Activated CD4-positive, alpha-beta T cell treated with anti-CD3 and anti-CD28 coated beads, Interleukin-2, amount 10 ng/mL, durations not matched to agents 7 days and 5 days (primary cell): ENCODE data around the gene PDXDC1. TPM values are rescaled to one million over a fixed set of nuclear protein-coding genes. Genes with fewer than 3 reads are reported as not detected.
A peak's percentile ranks its signal among the peaks of the same experiment; 100 is the strongest.
"Not testable (repeated sequence)": the region's sequence is repeated elsewhere in the genome, so short reads cannot be mapped to it uniquely, and the experiment has no call there.

Source experiments
- CTCF ChIA-PET: fragments of 350-600 bp; sonication (Branson Sonifier 250); formaldehyde crosslinking; loops from one replicate; lab custom pipeline; 2021; ENCODE audit warnings: antibody characterized with exemption; lab: Charles Lee
- POLR2A ChIA-PET: fragments of 350-600 bp; sonication (Branson Sonifier 250); formaldehyde crosslinking; loops from one replicate; lab custom pipeline; 2021; ENCODE audit warnings: antibody characterized with exemption; lab: Charles Lee
- DNase-seq: peaks from one replicate; pipeline ENCODE4 v3.0.0-alpha.2; 2020
- H3K27ac Mint-ChIP-seq: one replicate; pipeline ENCODE4 v1.8.0; 2021; ENCODE audit warnings: mild to moderate bottlenecking, moderate library complexity, mixed read lengths
- H3K27me3 Mint-ChIP-seq: one replicate; pipeline ENCODE4 v1.8.0; 2021; ENCODE audit warnings: mixed read lengths
- H3K36me3 Mint-ChIP-seq: one replicate; pipeline ENCODE4 v1.8.0; 2021; ENCODE audit warnings: low read depth, mixed read lengths
- H3K4me1 Mint-ChIP-seq: one replicate; pipeline ENCODE4 v1.8.0; 2021; ENCODE audit warnings: mixed read lengths
- H3K4me3 Mint-ChIP-seq: one replicate; pipeline ENCODE4 v1.8.0; 2021; ENCODE audit warnings: mild to moderate bottlenecking, moderate library complexity, mixed read lengths
- H3K9me3 Mint-ChIP-seq: one replicate; pipeline ENCODE4 v1.8.0; 2021; ENCODE audit warnings: mixed read lengths
- total RNA-seq, 2 experiments: library from RNA; stranded (reverse); gene quantifications; one replicate each; pipeline ENCODE4 v1.2.3, GENCODE V29; 2021

PDXDC1 gene
- total RNA-seq, 2 experiments from 2014 or later, result 49.2 to 53.3 TPM

DNA sequence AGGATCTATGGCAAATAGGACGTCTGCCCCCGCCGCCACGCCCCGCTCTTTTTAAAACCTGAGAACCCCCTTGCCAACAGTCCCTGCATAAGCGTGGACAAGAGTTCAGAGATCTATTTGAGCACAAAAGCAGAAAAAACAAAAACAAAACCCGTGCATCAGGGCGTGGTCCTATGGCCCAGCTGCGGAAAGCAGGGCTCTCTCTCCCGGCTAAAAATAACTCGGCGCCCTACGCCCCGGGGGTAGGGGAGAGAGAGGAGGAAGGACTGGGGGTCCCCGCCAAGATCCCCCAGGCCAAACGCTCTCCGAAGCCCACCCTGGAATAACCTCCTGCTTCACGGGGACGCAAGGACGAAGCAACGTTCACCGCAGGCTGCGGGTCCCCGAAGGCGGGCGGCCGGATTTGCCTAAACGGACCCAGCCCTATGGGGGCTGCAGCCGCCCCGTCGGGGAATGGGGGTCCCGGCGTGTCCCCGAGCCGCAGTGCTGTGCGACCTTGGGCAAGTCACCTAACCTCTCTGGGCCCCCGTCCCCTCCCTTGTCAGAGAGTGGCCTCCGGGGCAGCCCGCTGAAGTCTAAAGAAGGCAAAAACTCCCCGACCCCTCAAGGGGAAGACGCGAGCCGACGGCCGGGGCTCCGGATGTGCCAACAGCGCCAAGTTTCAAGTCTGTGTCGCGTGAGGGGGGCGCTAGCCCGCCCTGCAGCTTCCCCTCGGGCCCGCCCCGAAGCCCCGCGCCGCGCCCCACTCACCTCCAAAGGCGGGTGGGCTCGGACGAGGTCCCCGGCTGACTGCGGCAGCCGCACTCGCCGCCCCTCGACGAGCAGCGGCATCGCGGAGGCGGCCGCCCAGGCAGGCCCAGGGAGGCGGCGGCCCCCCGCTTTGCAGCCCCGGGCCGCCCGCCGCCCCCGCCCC is 80.6 kb downstream of the PDXDC1 start:
- H3K4me1 Mint-ChIP-seq, result peaks cover 20% of the 10 kb centered on the region
- H3K27ac Mint-ChIP-seq, result peak overlapping the region; percentile 87
- H3K36me3 Mint-ChIP-seq, result peaks cover 12% of the 10 kb centered on the region
- ChIA-PET POLR2A (no interaction called here), CTCF (interaction anchor here (1.0 kb wide), 1 partner anchor 19 kb away, joined by 3 read pairs; no protein-coding TSS in a partner anchor)
- peak overlapping the region; percentile 88 for H3K4me3 Mint-ChIP-seq
- peak; percentile 68 for DNase-seq
- H3K27me3 Mint-ChIP-seq, result no peaks in the 10 kb centered on the region
- H3K9me3 Mint-ChIP-seq, result no peaks in the 10 kb centered on the region

DNA sequence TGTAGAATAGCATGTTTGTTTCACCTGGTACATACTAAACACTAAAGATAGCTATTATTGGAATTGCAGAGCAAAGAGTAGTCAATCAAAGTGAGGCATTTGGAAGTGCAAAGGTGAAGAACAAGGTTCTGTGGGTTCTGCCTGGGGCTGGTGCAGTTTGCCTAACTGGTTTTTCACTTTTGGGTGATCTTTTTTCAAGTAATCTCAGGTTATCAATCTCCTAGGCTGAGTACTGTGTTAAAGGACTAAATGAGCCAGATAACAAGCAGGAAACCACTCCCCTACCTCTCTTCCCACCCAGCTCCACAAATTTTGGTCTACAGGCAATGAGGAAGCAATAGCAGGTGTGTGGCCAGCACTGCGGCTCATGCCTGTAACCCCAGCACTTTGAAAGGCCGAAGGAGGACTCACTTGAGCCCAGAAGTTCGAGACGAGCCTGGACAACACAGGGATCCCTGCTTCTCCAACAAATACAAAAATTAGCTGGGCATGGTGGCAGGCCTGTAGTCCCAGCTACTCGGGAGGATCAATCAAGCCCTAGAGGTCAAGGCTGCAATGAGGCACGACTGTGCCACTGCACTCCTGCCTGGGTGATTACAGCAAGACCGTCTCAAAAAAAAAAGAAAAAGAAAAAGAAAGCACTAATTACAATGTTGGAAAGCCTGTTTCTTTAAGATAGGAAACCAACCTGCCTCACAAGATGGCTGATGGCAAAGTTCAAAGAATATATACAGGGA is 83.0 kb downstream of the PDXDC1 start:
- no peaks in the 10 kb centered on the region for H3K27me3 Mint-ChIP-seq
- H3K4me3 Mint-ChIP-seq, result no peak overlapping the region
- no peak overlapping the region for H3K27ac Mint-ChIP-seq
- H3K9me3 Mint-ChIP-seq, result no peaks in the 10 kb centered on the region
- CTCF ChIA-PET, result interaction anchor here (0.7 kb wide), 1 partner anchor 11 kb away, joined by 3 read pairs; no protein-coding TSS in a partner anchor
- H3K36me3 Mint-ChIP-seq, result peaks cover 32% of the 10 kb centered on the region
- POLR2A ChIA-PET, result no interaction called here
- peaks cover 23% of the 10 kb centered on the region for H3K4me1 Mint-ChIP-seq
- DNase-seq, result no peak

DNA sequence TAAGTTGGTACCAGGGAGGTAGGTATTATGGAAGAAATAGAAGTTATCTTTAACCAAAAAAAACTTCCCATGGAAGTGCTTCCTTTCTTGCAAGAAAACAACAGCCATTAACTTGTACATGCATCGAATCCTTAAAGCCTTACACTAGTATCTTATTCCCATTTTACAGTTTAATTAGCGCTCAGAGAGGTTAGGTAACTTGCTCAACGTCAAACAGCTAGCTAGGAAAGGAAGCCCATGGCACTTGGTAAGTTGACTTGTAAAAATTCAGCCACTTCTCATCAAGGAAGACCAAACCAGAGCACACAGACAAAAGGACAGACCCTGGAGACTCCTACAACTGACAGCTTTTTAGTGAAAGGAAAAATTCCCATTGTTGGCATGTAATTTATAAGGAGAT is 84.5 kb downstream of the PDXDC1 start:
- no peaks in the 10 kb centered on the region for H3K27me3 Mint-ChIP-seq
- peaks cover 18% of the 10 kb centered on the region for H3K4me1 Mint-ChIP-seq
- H3K36me3 Mint-ChIP-seq, result peaks cover 37% of the 10 kb centered on the region
- DNase-seq, result no peak
- POLR2A ChIA-PET, result no interaction called here
- no peaks in the 10 kb centered on the region for H3K9me3 Mint-ChIP-seq
- H3K27ac Mint-ChIP-seq, result peak overlapping the region; percentile 71
- CTCF ChIA-PET, result no interaction called here
- no peak overlapping the region for H3K4me3 Mint-ChIP-seq

DNA sequence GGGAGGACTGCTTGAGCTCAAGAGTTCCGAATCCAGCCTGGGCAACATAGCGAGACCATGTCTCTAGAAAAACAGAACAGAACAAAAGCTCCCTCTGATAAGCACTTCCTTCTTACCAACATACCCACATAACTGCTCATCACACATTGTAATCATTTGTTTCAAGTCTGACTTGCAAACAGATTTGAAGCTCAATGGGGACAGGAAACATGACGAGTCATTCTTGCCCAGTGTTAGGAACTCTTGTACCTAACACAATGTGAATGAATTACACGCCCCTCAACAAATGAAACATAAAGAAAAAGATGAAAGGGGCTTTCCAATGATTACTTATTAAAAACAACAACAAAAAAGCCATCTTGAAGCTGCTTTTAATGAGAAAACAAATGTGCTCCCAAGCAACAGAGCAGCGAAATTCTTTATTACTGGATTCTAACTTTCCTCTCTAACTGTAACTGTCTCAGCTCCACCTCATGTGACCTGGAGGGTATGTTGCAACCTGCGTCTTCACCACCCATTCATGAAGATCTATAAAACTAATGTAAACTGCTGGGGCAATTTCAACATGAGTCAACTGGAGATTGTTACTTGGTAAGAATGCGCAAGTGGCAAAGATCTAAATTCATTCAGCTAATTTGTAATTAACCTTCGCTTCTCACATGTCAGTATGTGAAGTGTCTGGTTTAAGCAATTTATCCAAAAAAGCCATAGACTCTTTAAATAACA is 87.4 kb downstream of the PDXDC1 start:
- H3K27me3 Mint-ChIP-seq, H3K27ac Mint-ChIP-seq, H3K4me1 Mint-ChIP-seq, H3K9me3 Mint-ChIP-seq, DNase-seq, H3K4me3 Mint-ChIP-seq: not testable (repeated sequence)
- POLR2A ChIA-PET, result interaction anchor here (0.7 kb wide), 1 partner anchor 32 kb away, joined by 3 read pairs; no protein-coding TSS in a partner anchor
- peaks cover 43% of the 10 kb centered on the region for H3K36me3 Mint-ChIP-seq
- CTCF ChIA-PET, result interaction anchor here (0.6 to 0.9 kb wide), 2 partner anchors 12 to 1207 kb away, joined by 3 read pairs; no protein-coding TSS in a partner anchor

DNA sequence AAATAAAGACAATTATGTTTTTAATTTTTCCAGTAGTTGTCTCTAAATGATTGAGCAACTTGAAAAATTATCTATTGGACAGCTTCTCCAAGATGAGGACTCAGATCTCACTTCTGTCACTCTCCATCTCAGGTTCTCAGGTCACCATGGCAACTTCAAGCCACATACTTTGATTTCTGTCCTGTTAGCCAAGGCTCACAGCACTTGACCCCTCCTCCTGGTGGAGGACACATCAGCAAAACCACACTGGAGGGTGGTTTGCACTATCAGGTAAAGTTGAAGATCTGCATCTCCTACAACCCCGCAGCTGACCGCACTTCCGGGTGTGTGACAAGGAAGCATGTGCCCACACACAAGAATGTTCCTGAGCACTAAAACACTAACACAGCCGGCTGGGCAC is 91.1 kb downstream of the PDXDC1 start:
- H3K36me3 Mint-ChIP-seq, result peaks cover 37% of the 10 kb centered on the region
- H3K27ac Mint-ChIP-seq, CTCF ChIA-PET, DNase-seq, POLR2A ChIA-PET, H3K9me3 Mint-ChIP-seq, H3K4me3 Mint-ChIP-seq, H3K4me1 Mint-ChIP-seq, H3K27me3 Mint-ChIP-seq: not testable (repeated sequence)

DNA sequence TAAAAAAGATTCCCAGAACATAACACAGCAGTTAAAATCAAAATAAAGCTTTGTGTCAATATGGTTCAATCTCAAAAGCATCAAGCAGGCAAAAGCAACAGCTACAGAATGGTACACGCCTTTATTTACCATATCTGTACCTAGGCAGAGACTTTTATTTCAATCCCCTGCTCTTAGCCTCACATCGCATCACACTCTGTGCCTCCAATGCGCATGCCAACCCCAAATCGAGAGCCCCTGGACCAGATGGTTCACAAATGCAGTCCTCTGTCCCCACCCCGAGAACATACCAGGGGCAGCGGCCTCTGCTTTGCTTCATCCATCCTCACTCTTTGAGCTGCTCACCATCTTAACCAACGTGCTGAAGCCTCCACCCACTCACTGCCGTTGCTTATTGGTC is 91.9 kb downstream of the PDXDC1 start:
- H3K36me3 Mint-ChIP-seq, result peaks cover 31% of the 10 kb centered on the region
- H3K27me3 Mint-ChIP-seq, CTCF ChIA-PET, POLR2A ChIA-PET, H3K4me1 Mint-ChIP-seq, DNase-seq, H3K4me3 Mint-ChIP-seq, H3K9me3 Mint-ChIP-seq, H3K27ac Mint-ChIP-seq: not testable (repeated sequence)

DNA sequence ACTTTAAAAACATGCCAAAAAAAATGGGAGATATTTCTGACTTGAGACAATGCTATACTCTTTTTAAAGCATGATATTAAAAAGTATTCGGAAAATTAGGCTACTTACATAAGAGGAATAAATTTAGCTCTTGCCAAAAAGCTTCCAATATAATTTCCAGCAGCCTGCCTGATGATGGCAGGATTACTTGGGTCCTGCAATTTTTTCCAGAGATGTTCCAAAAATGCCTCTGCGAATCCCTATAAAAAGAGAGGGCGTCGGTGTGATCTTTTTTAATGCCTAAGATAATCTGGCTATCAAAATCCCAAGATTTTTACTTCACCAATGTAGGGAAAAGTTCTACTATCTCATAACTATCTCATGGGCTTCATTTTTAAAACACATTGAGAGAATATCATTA is 96.2 kb downstream of the PDXDC1 start:
- CTCF ChIA-PET, H3K4me1 Mint-ChIP-seq, H3K27me3 Mint-ChIP-seq, H3K27ac Mint-ChIP-seq, DNase-seq, H3K4me3 Mint-ChIP-seq, POLR2A ChIA-PET, H3K9me3 Mint-ChIP-seq: not testable (repeated sequence)
- peaks cover 32% of the 10 kb centered on the region for H3K36me3 Mint-ChIP-seq

DNA sequence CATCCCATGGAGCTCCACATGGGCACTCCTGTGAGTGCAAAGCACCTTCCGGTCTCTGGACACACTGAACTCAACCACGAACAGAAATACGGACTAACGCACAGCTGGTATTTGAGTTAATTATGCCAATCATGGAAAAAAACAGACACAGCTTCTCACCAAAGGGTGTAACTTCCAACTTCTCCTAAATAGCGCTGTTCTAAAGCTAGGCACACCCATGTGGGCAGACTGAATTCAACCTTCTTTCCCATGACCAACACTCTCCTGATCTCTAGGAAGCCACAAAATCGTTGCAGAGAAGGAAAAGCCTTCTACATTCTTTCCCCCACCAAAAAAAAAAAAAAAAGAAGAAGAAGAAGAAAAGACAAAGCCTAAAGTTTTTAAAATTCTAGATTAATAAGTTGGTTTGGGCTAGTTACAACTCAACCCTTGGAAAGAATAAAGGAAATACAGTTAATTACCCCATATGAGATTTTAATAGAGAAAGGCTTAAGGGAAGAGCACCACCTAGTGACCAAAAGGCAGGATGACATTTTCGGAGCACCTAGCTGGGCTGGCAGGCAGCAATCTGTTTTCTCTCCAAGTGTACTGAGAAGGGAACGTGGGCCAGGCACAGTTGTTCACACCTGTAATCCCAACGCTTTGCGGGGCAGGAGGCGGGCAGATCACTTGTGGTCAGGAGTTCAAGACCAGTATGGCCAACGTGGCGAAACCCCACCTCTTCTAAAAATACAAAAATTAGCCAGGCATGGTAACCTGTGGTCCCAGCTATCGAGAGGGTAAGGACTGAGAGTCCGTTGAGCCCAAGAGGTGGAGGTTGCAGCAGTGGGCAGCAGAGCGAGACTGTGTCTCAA is 97.3 kb downstream of the PDXDC1 start:
- H3K27me3 Mint-ChIP-seq, H3K4me1 Mint-ChIP-seq, H3K4me3 Mint-ChIP-seq, H3K9me3 Mint-ChIP-seq, H3K27ac Mint-ChIP-seq, DNase-seq, POLR2A ChIA-PET: not testable (repeated sequence)
- peaks cover 38% of the 10 kb centered on the region for H3K36me3 Mint-ChIP-seq
- CTCF ChIA-PET, result interaction anchor here (1.3 kb wide), 1 partner anchor 109 kb away, joined by 3 read pairs; no protein-coding TSS in a partner anchor

DNA sequence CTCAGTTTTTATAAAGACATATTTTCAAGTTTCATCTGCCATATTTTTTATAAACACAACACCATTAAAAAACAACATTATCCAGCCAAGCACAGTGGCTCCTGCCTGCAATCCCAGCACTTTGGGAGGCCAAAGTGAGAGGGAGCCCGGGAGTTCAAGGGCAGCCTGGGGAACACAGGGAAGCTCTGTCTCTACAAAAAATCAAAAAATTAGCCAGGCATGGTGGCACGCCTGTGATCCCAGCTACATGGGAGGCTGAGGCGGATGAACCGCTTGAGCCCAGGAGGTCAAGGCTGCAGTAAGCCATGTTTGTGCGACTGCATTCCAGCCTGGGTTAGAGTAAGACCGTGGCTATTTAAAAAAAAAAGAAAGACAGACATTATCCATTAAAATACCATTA is 98.3 kb downstream of the PDXDC1 start:
- POLR2A ChIA-PET, result no interaction called here
- Mint-ChIP-seq H3K27ac (no peak overlapping the region), H3K27me3 (no peaks in the 10 kb centered on the region), H3K9me3 (no peaks in the 10 kb centered on the region), H3K4me3 (no peak overlapping the region), H3K4me1 (peaks cover 6% of the 10 kb centered on the region), H3K36me3 (peaks cover 47% of the 10 kb centered on the region)
- no peak for DNase-seq
- CTCF ChIA-PET, result interaction anchor here (1.3 kb wide), 1 partner anchor 110 kb away, joined by 3 read pairs; no protein-coding TSS in a partner anchor

DNA sequence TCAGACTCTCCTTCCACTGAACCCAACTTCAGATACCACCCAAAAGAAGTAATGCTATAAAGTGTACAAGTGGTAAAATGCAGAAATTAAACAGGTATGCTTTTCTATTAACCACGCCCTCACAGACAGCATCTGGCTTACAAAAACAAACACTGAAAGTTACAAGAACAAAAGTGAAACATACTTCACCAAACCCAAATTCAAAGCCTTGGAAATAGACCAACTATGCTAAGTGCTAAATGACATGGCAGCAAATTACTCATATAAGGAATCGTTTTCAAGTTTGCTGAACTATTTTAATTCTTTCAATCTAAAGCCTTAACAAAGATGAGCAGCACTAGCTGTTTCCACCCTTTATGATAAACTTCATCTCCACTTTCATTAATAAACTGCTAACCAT is 101.3 kb downstream of the PDXDC1 start:
- peak overlapping the region; percentile 66 for H3K27ac Mint-ChIP-seq
- H3K4me3 Mint-ChIP-seq, CTCF ChIA-PET, POLR2A ChIA-PET, H3K27me3 Mint-ChIP-seq, H3K4me1 Mint-ChIP-seq, DNase-seq, H3K9me3 Mint-ChIP-seq: not testable (repeated sequence)
- peaks cover 61% of the 10 kb centered on the region for H3K36me3 Mint-ChIP-seq

DNA sequence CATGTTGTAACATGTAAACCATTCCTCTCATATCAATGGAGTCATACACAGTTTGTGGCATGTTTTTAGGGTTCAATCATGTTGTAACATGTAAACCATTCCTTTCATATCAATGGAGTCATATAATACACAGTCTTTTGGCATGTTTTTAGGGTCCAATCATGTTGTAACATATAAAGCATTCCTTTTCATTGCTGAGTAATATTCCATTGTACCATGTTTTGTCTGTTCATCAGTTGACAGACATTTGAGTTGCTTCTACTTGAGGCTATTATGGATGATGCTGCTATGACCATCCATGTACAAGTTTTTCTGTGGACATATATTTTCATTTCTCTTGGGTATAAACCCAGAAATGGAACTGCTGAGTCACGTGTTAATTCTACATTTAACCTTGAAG is 106.1 kb downstream of the PDXDC1 start:
- H3K27ac Mint-ChIP-seq, H3K27me3 Mint-ChIP-seq, H3K4me1 Mint-ChIP-seq, H3K4me3 Mint-ChIP-seq, DNase-seq, CTCF ChIA-PET, H3K9me3 Mint-ChIP-seq, POLR2A ChIA-PET: not testable (repeated sequence)
- H3K36me3 Mint-ChIP-seq, result peaks cover 61% of the 10 kb centered on the region

DNA sequence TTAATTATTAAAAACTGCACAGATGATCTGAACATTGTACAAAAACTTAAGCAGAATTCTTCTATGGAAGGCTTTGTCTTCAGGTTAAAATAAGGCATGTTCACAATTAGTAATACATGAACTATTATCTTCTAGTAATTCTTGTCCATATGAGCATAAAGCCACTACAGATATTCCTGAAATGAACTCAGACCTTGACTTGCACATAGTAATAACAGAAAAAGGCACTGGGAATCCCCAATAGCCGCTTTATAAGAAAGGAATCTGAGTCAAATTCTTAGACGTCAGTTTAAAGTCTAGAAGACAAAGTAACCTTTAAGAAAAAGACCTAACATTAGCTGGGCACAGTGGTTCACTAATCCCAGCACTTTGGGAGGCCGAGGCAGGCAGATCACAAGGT is 108.0 kb downstream of the PDXDC1 start:
- peaks cover 51% of the 10 kb centered on the region for H3K36me3 Mint-ChIP-seq
- H3K4me1 Mint-ChIP-seq, CTCF ChIA-PET, H3K27me3 Mint-ChIP-seq, H3K27ac Mint-ChIP-seq, DNase-seq, H3K4me3 Mint-ChIP-seq, POLR2A ChIA-PET, H3K9me3 Mint-ChIP-seq: not testable (repeated sequence)
